Aorta (tissue), 5 donors: ENCODE results near the gene LIPT1. TPM values are rescaled to one million over a fixed set of nuclear protein-coding genes. Genes with fewer than 3 reads are reported as not detected.

Experiments
- ATAC-seq: fragments of 200-7000 bp; cut with Tn5 transposase; one replicate; pipeline ENCODE4 v1.9.1; 2022; ENCODE audit warnings: moderate library complexity; ENCODE audit not compliant: low FRiP score
- DNase-seq, 2 donors: peaks; one replicate each; pipeline ENCODE4 v3.0.0-alpha.2; 2020
- H3K27ac ChIP-seq, 2 donors: one replicate each; pipeline ENCODE4 v1.5.1; 2013; ENCODE audit warnings: low read length in 2 of 2, mild to moderate bottlenecking in 2 of 2, moderate library complexity in 2 of 2, control low read depth in 1 of 2, inconsistent platforms in 1 of 2, low read depth in 1 of 2
- H3K27me3 ChIP-seq, 2 donors: one replicate each; pipeline ENCODE4 v1.6.1; 2013; ENCODE audit warnings: control low read depth in 1 of 2, low read length in 1 of 2, mild to moderate bottlenecking in 1 of 2, moderate library complexity in 1 of 2; ENCODE audit not compliant: insufficient read depth in 2 of 2, control insufficient read depth in 1 of 2
- H3K36me3 ChIP-seq, 2 donors: one replicate each; pipeline ENCODE4 v1.6.1; 2013; ENCODE audit warnings: control low read depth in 1 of 2, low read length in 1 of 2, mild to moderate bottlenecking in 1 of 2; ENCODE audit not compliant: insufficient read depth in 2 of 2, control insufficient read depth in 1 of 2
- H3K4me1 ChIP-seq, 2 donors: one replicate each; pipeline ENCODE4 v1.6.1; 2013; ENCODE audit warnings: low read length in 2 of 2, control low read depth in 1 of 2, mild to moderate bottlenecking in 1 of 2, moderate library complexity in 1 of 2; ENCODE audit not compliant: insufficient read depth in 2 of 2, control insufficient read depth in 1 of 2
- H3K4me3 ChIP-seq, 2 donors: one replicate each; pipeline ENCODE4 v1.5.1; 2013; ENCODE audit warnings: low read length in 2 of 2, control low read depth in 1 of 2, mild to moderate bottlenecking in 1 of 2
- H3K9me3 ChIP-seq: one replicate; pipeline ENCODE4 v1.6.1; 2013; ENCODE audit warnings: mild to moderate bottlenecking, low read length; ENCODE audit not compliant: control insufficient read depth
- WGBS, 2 donors: extraction: QIAGEN DNeasy Blood & Tissue Kit; methylation state at CpG; one replicate each; pipeline ENCODE4 v1.1.7; 2013; 5-methylcytosine and 5-hydroxymethylcytosine counted together
- intact Hi-C, 2 donors: fragments of 100-400 bp; cut with DNase I; formaldehyde crosslinking; loops; one replicate each; pipeline versions ENCODE4 v1.14.2 to v1.15.0; 2022
- polyA plus RNA-seq, 2 donors: library from polyadenylated mRNA; stranded (reverse); fragments of 200-250 nt; gene quantifications; one replicate each; pipeline ENCODE4 v1.2.3, GENCODE V29; 2013
- total RNA-seq, 2 donors: library from RNA; stranded (reverse); fragmentation: NEBNext Ultra II Directional; extraction: Animal tissue kit (Norgen Biotek cat#: 25700); gene quantifications; one replicate each; pipeline ENCODE4 v1.2.1, GENCODE V29; 2021
- donor health status: healthy with polysubstance abuse.
- donor health status: Bipolar disorder and iron deficiency.
- donor health status: DM: no; HTN: no; CAD: no.
- donor health status: DM: no; HTN: no; CAD: no.
- donor health status: DM: yes; HTN: yes; CAD: no.

The LIPT1 gene
- total and polyA plus RNA-seq, 4 donors: 6.9 to 13.5 (median 10.6) TPM

- no peak for DNase-seq
- peaks cover 0 to 12% of the 10 kb centered on the region in 2 donors for H3K4me1 ChIP-seq
- H3K36me3 ChIP-seq: peaks cover 0 to 2% of the 10 kb centered on the region in 2 donors
- H3K4me3 ChIP-seq: no peak overlapping the region
- no peaks in the 10 kb centered on the region for H3K27me3 ChIP-seq
- H3K27ac ChIP-seq: no peak overlapping the region
- 89 to 90% methylated on average over 4 of the region's 4 CpGs for WGBS, 2 donors
- no peak for ATAC-seq
- H3K9me3 ChIP-seq: no peaks in the 10 kb centered on the region
- intact Hi-C loops: no loop called here
Measured at GRCh38 chr2:99159594-99159993, 4.8 kb downstream of the LIPT1 start.

GRCh38 chr2:99166218-99166617, 11.5 kb downstream of the LIPT1 start:
- ATAC-seq (no peak), DNase-seq (no peak)
- Histone ChIP-seq H3K27me3 (no peaks in the 10 kb centered on the region), H3K27ac (no peak overlapping the region), H3K36me3 (peaks cover 0 to 5% of the 10 kb centered on the region in 2 donors), H3K9me3 (no peaks in the 10 kb centered on the region), H3K4me1 (no peaks in the 10 kb centered on the region), H3K4me3 (no peak overlapping the region)
- intact Hi-C loops: no loop called here
- 87 to 91% methylated on average over 5 of the region's 5 CpGs for WGBS, 2 donors

GRCh38 chr2:99169534-99169933, 14.8 kb downstream of the LIPT1 start:
- ATAC-seq: no peak
- 77 to 81% methylated on average over 1 of the region's 1 CpG for WGBS, 2 donors
- intact Hi-C loops: no loop called here
- Histone ChIP-seq H3K9me3 (no peaks in the 10 kb centered on the region), H3K4me3 (no peak overlapping the region), H3K27me3 (no peaks in the 10 kb centered on the region), H3K36me3 (peaks cover 0 to 3% of the 10 kb centered on the region in 2 donors), H3K27ac (no peak overlapping the region), H3K4me1 (no peaks in the 10 kb centered on the region)
- no peak for DNase-seq

GRCh38 chr2:99171377-99172140, 16.8 kb downstream of the LIPT1 start:
- no peak overlapping the region for H3K4me3 ChIP-seq
- no peak for ATAC-seq
- 95 to 96% methylated on average over 8 of the region's 8 CpGs for WGBS, 2 donors
- no peak for DNase-seq
- intact Hi-C loops: no loop called here
- H3K27ac ChIP-seq: no peak overlapping the region
- no peaks in the 10 kb centered on the region for H3K4me1 ChIP-seq
- H3K9me3 ChIP-seq: no peaks in the 10 kb centered on the region
- H3K36me3 ChIP-seq: peaks cover 0 to 3% of the 10 kb centered on the region in 2 donors
- no peaks in the 10 kb centered on the region for H3K27me3 ChIP-seq

GRCh38 chr2:99180755-99181623, 26.2 kb downstream of the LIPT1 start, which contains the start of the genes MITD1 and MRPL30:
Gene MITD1, minus strand, starts transcription at chr2:99181058. Its CDS starts 77 bp downstream, at chr2:99180981.
Gene MRPL30, plus strand, starts transcription at chr2:99181184. Its CDS starts 5,020 bp downstream, at chr2:99186204.
- no peaks in the 10 kb centered on the region for H3K36me3 ChIP-seq
- DNase-seq (peak; percentile 95 to 96), ATAC-seq (peak; percentile 97)
- H3K4me1 ChIP-seq: peaks cover 0 to 5% of the 10 kb centered on the region in 2 donors
- H3K27ac ChIP-seq: peak within 1 kb of the TSS in 1 of 2 donors; percentile 65
- peak within 1 kb of the TSS; percentile 96 to 100 for H3K4me3 ChIP-seq
- H3K9me3 ChIP-seq: no peaks in the 10 kb centered on the region
- WGBS, 2 donors: 0 to 1% methylated on average over 39 of the region's 39 CpGs
- intact Hi-C loops: loop anchor here (5.0 to 10.0 kb wide), 3 partner anchors 144 to 311 kb away; partner anchors contain the start of genes EIF5B (in 1 of the 2), REV1 (in 1 of the 2) and TXNDC9 (in 1 of the 2)
- no peaks in the 10 kb centered on the region for H3K27me3 ChIP-seq

- H3K36me3 ChIP-seq: no peaks in the 10 kb centered on the region
- DNase-seq (no peak), ATAC-seq (no peak)
- no peaks in the 10 kb centered on the region for H3K27me3 ChIP-seq
- H3K9me3 ChIP-seq: no peaks in the 10 kb centered on the region
- peak overlapping the region; percentile 96 to 100 for H3K4me3 ChIP-seq
- H3K27ac ChIP-seq: no peak overlapping the region
- intact Hi-C loops: loop anchor here (5.0 to 10.0 kb wide), 3 partner anchors 143 to 311 kb away; partner anchors contain the start of genes EIF5B (in 1 of the 2), REV1 (in 1 of the 2) and TXNDC9 (in 1 of the 2)
- H3K4me1 ChIP-seq: peaks cover 0 to 5% of the 10 kb centered on the region in 2 donors
- WGBS, 2 donors: 2 to 4% methylated on average over 4 of the region's 4 CpGs
Measured at GRCh38 chr2:99181624-99182000, 26.8 kb downstream of the LIPT1 start.

- DNase-seq (no peak), ATAC-seq (no peak)
- 89 to 98% methylated on average over 3 of the region's 3 CpGs for WGBS, 2 donors
- Histone ChIP-seq H3K4me3 (no peak overlapping the region), H3K4me1 (peaks cover 0 to 5% of the 10 kb centered on the region in 2 donors), H3K27me3 (no peaks in the 10 kb centered on the region), H3K9me3 (no peaks in the 10 kb centered on the region), H3K36me3 (peaks cover 0 to 2% of the 10 kb centered on the region in 2 donors), H3K27ac (no peak overlapping the region)
- intact Hi-C loops: loop anchor here (5.0 to 10.0 kb wide), 3 partner anchors 142 to 309 kb away; partner anchors contain the start of genes EIF5B (in 1 of the 2), REV1 (in 1 of the 2) and TXNDC9 (in 1 of the 2)
Measured at GRCh38 chr2:99183025-99183424, 28.3 kb downstream of the LIPT1 start.

GRCh38 chr2:99184811-99185210, 30.0 kb downstream of the LIPT1 start:
- H3K4me3 ChIP-seq: no peak overlapping the region
- DNase-seq: no peak
- no peaks in the 10 kb centered on the region for H3K9me3 ChIP-seq
- intact Hi-C loops: loop anchor here (5.0 to 10.0 kb wide), 3 partner anchors 140 to 307 kb away; partner anchors contain the start of genes EIF5B (in 1 of the 2), REV1 (in 1 of the 2) and TXNDC9 (in 1 of the 2)
- no peak for ATAC-seq
- peaks cover 0 to 5% of the 10 kb centered on the region in 2 donors for H3K4me1 ChIP-seq
- no peaks in the 10 kb centered on the region for H3K27me3 ChIP-seq
- H3K36me3 ChIP-seq: peaks cover 0 to 2% of the 10 kb centered on the region in 2 donors
- H3K27ac ChIP-seq: no peak overlapping the region
- WGBS, 2 donors: 60 to 63% methylated on average over 6 of the region's 6 CpGs
